NT2/D1 (cell line): ENCODE measurements around the gene NTNG2.
"Not testable (repeated sequence)": the region's sequence is repeated elsewhere in the genome, so short reads cannot be mapped to it uniquely, and the experiment has no call there.

ENCODE experiments used
- DNase-seq: peaks from one replicate; pipeline ENCODE4 v3.0.0-alpha.2; 2011; ENCODE audit warnings: low read depth, low spot score
- H3K27me3 ChIP-seq: 2 replicates; pipeline ENCODE4 v1.6.0; 2011; ENCODE audit warnings: mild to moderate bottlenecking; ENCODE audit not compliant: insufficient read length, insufficient read depth
- H3K36me3 ChIP-seq: 2 replicates; pipeline ENCODE4 v1.6.1; 2011; ENCODE audit warnings: mild to moderate bottlenecking, low read length, mixed read lengths; ENCODE audit not compliant: insufficient read depth, insufficient read length
- H3K4me1 ChIP-seq: 2 replicates; pipeline ENCODE4 v1.5.1; 2011; ENCODE audit not compliant: insufficient read depth, insufficient read length
- H3K4me3 ChIP-seq: 2 replicates; pipeline ENCODE4 v1.5.1; 2011; ENCODE audit warnings: low read depth; ENCODE audit not compliant: insufficient read length
- H3K9ac ChIP-seq: 2 replicates; pipeline ENCODE4 v1.6.0; 2011; ENCODE audit warnings: low read depth; ENCODE audit not compliant: insufficient read length
- H3K9me3 ChIP-seq: 2 replicates; pipeline ENCODE4 v1.5.1; 2011; ENCODE audit warnings: mild to moderate bottlenecking, low read length; ENCODE audit not compliant: insufficient read depth
- SUZ12 ChIP-seq: IDR thresholded peaks from 2 replicates; pipeline ENCODE4 v1.6.1; 2011; ENCODE audit not compliant: insufficient read length, insufficient read depth; ENCODE audit errors: extremely low read depth
- YY1 ChIP-seq: IDR thresholded peaks from 2 replicates; pipeline ENCODE4 v1.6.1; 2011; ENCODE audit not compliant: insufficient read length, insufficient read depth
- ZNF274 ChIP-seq: IDR thresholded peaks from 2 replicates; pipeline ENCODE4 v1.6.1; 2011; ENCODE audit warnings: mild to moderate bottlenecking, low read depth, low read length

Gene NTNG2

DNA sequence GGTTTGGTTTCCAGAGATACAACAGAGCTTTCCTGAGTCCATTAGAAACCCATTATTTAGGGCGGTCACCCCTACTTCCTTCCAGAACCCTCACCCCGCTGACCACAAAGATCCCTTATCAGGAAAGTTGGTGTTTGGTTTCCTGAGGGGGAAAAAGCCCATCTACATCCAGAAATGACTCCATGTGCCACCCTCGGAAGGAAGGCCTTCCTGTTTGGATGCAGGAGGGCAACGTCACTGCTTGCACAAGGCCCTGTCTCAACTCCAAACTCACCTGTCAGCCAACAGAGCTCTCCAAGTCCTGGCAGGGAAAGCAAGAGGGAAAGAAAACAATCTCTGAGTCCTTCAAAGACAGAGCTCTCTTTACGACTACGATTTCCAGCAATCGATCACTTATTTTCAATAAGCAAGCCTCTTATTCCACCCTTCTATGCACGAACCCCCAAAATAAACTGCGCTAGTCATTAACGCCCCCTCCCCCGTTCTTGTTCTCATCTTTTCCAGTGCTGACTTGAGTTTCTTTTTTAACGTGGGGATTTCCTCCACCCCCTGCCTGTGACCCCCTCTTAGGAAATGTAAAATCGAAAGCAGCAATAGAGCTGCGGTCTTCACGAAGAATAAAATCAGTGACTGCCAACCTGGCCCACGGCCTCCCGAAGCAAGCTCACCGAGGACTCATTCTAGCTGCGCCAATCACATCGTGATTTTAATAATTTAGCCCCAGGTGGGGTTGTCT, 35.7 kb upstream of the NTNG2 start:
- Histone ChIP-seq H3K27me3 (peaks cover 5% of the 10 kb centered on the region), H3K36me3 (no peaks in the 10 kb centered on the region), H3K9me3 (no peaks in the 10 kb centered on the region), H3K4me3 (no peak overlapping the region), H3K9ac (no peak overlapping the region), H3K4me1 (peaks cover 14% of the 10 kb centered on the region)
- TF ChIP-seq ZNF274 (no peak), YY1 (no peak), SUZ12 (no peak)
- no peak for DNase-seq

DNA sequence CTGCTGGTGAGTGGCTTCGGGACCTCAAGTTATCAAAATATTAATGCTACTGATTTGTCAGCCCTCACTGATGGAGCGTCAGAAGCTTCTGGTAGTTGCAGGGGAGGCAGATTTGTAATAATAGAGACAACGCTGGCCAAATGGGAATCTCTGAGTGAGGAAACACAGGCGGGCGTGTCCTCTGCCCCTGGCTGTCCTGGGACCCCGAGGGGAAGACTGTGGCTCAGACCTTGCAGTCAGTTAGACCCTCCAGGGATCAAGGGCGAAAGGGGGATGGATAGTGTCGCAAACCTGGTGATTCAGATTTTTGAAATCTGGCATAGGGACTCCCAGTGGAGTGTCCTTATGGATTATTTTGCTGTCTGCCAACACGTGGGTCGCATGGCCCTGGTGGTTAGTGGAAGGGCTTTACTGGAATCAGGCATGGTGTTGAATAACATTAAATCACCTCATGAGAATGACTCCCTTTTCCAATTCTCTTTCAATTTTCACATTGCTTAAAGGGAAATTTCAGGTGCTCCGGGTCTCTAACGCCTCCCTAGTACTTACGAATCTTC, 35.1 kb upstream of the NTNG2 start:
- Histone ChIP-seq H3K4me3 (no peak overlapping the region), H3K27me3 (peaks cover 6% of the 10 kb centered on the region), H3K9me3 (no peaks in the 10 kb centered on the region), H3K36me3 (no peaks in the 10 kb centered on the region), H3K4me1 (peaks cover 14% of the 10 kb centered on the region), H3K9ac (no peak overlapping the region)
- no peak for DNase-seq
- TF ChIP-seq ZNF274 = no peak
- no peak for TF ChIP-seq SUZ12

DNA sequence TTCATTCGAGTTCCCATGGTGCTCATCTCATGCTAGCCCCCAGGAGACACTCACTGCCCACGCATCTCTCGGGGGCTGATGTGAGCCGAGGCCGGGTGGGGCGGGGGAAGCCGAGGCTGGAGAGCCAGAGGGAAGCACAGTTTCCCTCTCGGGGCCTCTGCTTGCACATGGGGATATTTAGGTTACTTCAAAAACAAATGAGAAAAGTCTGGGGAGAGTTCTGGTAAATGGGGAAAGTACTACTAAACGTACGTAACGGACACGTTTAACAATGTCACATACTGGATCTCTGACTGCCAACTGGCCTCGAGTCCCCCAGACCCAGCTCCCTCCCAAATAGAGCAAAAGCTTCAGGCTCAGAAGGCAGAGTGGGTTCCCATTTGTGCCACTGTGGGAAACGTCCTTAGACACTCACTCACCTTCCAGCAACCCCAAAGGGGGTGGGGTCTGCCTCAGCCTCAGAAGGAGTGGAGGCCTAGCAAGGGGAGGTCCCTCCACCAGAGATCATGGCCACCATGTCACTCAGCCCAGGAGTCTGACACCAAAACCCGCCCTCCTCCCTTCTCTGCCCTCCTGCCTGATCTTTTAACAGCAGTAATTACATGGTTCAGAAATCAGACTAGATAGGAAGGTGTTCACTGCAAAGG, 33.8 kb upstream of the NTNG2 start:
- Histone ChIP-seq H3K36me3 (no peaks in the 10 kb centered on the region), H3K9me3 (no peaks in the 10 kb centered on the region), H3K9ac (no peak overlapping the region), H3K4me1 (peaks cover 14% of the 10 kb centered on the region), H3K27me3 (peaks cover 9% of the 10 kb centered on the region), H3K4me3 (no peak overlapping the region)
- no peak for DNase-seq
- no peak for TF ChIP-seq SUZ12
- no peak for TF ChIP-seq ZNF274
- no peak for TF ChIP-seq YY1

DNA sequence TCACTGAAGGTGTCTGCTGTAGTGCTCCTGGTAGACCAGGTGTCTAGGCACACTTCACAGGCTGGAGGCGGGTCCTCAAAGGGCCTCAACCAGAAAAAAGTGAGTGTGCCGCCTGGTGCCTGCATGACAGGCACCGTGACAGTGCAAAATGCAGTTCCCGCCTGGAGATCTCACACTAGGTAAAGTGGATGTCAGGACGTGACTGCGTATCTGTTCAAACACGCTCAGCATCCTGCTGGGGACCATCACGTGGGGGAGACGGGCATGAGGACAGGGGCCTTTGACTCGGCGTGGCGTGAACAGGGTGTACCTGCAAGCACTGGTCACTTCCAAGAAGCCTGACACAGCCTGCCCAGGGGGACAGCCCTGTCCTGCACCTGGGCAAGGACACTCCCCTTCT, 32.3 kb upstream of the NTNG2 start:
- H3K4me1 ChIP-seq = peaks cover 14% of the 10 kb centered on the region
- H3K4me3 ChIP-seq = no peak overlapping the region
- H3K27me3 ChIP-seq = peaks cover 8% of the 10 kb centered on the region
- H3K9ac ChIP-seq = no peak overlapping the region
- no peak for DNase-seq
- TF ChIP-seq YY1 = no peak
- TF ChIP-seq SUZ12 = no peak
- no peak for TF ChIP-seq ZNF274
- H3K36me3 ChIP-seq = no peaks in the 10 kb centered on the region
- H3K9me3 ChIP-seq = no peaks in the 10 kb centered on the region

DNA sequence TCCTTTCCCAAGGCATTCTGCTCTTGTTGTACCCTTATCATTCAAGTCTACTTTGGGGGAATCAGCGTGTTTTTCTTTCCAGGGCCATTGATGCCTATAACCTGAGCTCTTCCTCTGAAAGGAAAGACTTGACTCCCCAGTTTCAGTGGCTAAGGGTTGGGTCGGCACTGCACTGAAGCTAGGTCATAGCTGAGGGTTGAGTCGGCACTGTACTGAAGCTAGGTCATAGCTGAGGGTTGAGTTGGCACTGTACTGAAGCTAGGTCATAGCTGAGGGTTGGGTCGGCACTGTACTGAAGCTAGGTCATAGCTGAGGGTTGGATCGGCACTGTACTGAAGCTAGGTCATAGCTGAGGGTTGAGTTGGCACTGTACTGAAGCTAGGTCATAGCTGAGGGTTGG, 27.8 kb upstream of the NTNG2 start:
- H3K9me3 ChIP-seq, H3K4me3 ChIP-seq, H3K27me3 ChIP-seq, H3K9ac ChIP-seq, DNase-seq, H3K36me3 ChIP-seq: not testable (repeated sequence)
- H3K4me1 ChIP-seq = peaks cover 17% of the 10 kb centered on the region

DNA sequence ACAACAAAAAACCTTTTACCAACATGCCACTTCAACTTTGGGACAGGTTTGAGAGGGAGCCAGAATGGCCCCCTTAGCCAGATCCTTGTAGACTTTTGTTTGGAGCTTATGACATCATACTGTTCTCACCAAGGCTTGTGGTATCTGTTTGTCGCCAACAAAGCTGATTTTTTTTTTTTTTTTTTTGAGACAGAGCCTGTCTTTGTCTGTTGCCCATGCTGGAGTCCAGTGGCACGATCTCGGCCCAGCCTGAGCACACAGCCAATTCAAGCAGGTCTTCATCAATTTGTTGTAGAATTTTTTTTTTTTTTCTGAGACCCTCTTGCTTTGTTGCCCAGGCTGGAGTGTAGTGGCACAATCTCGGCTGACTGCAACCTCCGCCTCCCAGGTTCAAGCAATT, 26.4 kb upstream of the NTNG2 start:
- DNase-seq = no peak
- Histone ChIP-seq H3K4me1 (peaks cover 18% of the 10 kb centered on the region), H3K36me3 (no peaks in the 10 kb centered on the region), H3K27me3 (peaks cover 9% of the 10 kb centered on the region), H3K9me3 (no peaks in the 10 kb centered on the region), H3K4me3 (no peak overlapping the region), H3K9ac (no peak overlapping the region)
- TF ChIP-seq SUZ12 = no peak
- TF ChIP-seq YY1 = no peak
- TF ChIP-seq ZNF274 = no peak

DNA sequence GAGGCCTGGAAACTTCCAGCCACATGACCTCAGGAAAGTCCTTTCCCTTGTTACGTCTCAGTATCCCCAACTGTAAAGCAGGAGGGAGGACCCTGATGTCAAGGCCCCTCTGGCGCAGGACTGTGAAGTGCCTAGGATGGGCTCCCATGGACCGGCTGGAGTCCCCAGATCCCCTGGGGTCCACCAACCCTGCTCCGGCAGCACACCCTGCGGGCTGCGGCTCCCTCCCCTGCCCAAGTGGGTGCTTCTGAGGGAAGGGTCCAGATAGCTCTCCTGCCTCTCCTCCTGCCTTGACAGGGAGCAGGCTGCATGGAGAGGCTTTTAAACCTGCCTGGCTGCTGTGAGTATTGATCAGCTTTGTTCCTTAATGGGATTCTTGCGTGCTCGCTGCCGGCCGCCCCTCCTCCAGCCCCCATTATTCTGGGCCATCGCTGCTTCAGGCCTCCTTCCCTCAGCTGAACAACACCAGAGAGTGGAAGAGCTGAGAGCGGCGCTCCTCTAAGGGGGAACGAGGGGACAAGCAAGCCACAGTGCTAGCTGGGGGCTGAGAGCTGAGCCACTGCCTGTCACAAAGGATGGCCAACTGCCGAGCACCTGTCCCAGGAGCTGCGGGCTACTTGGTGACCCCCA, 25.6 kb upstream of the NTNG2 start:
- Histone ChIP-seq H3K4me3 (no peak overlapping the region), H3K27me3 (peaks cover 9% of the 10 kb centered on the region), H3K9ac (no peak overlapping the region), H3K4me1 (peaks cover 20% of the 10 kb centered on the region), H3K9me3 (no peaks in the 10 kb centered on the region), H3K36me3 (no peaks in the 10 kb centered on the region)
- no peak for DNase-seq
- TF ChIP-seq YY1 = no peak
- no peak for TF ChIP-seq SUZ12
- no peak for TF ChIP-seq ZNF274
